Measurements from ENCODE around the gene PPP6R3.
"Not testable (repeated sequence)": the region's sequence is repeated elsewhere in the genome, so short reads cannot be mapped to it uniquely, and the experiment has no call there.

The PPP6R3 gene

GRCh38 chr11:68434159-68434558, 26.4 kb upstream of the PPP6R3 start:
- not testable (repeated sequence) for DNase-seq (ENCODE audit: low spot score)

GRCh38 chr11:68436162-68436888, 24.2 kb upstream of the PPP6R3 start:
- no peak for DNase-seq (ENCODE audit: low spot score)

GRCh38 chr11:68436985-68437926, 23.3 kb upstream of the PPP6R3 start:
- DNase-seq (ENCODE audit: low spot score), result peak; percentile 25

- no peak for DNase-seq (ENCODE audit: low spot score)
These were observed 22.5 kb upstream of the PPP6R3 start for GRCh38 chr11:68437927-68438657.

- no peak for DNase-seq (ENCODE audit: low spot score)
These were observed 21.8 kb upstream of the PPP6R3 start for GRCh38 chr11:68438658-68439259.

- DNase-seq (ENCODE audit: low spot score), result no peak
These were observed 21.0 kb upstream of the PPP6R3 start for GRCh38 chr11:68439355-68440065.

GRCh38 chr11:68440224-68440623, 20.3 kb upstream of the PPP6R3 start:
- no peak for DNase-seq (ENCODE audit: low spot score)

GRCh38 chr11:68441466-68442230, 18.9 kb upstream of the PPP6R3 start:
- no peak for DNase-seq (ENCODE audit: low spot score)

GRCh38 chr11:68442433-68442832, 18.1 kb upstream of the PPP6R3 start:
- DNase-seq (ENCODE audit: low spot score), result no peak

GRCh38 chr11:68444566-68444965, 16.0 kb upstream of the PPP6R3 start:
- no peak for DNase-seq (ENCODE audit: low spot score)

- DNase-seq (ENCODE audit: low spot score), result no peak
These were observed 15.0 kb upstream of the PPP6R3 start for GRCh38 chr11:68445531-68446035.

GRCh38 chr11:68446046-68446725, 14.4 kb upstream of the PPP6R3 start:
- no peak for DNase-seq (ENCODE audit: low spot score)

- peak; percentile 53 for DNase-seq (ENCODE audit: low spot score)
These were observed 13.3 kb upstream of the PPP6R3 start for GRCh38 chr11:68447015-68447801.

- not testable (repeated sequence) for DNase-seq (ENCODE audit: low spot score)
These were observed 12.6 kb upstream of the PPP6R3 start for GRCh38 chr11:68447914-68448313.

GRCh38 chr11:68448604-68449011, 11.9 kb upstream of the PPP6R3 start:
- no peak for DNase-seq (ENCODE audit: low spot score)

GRCh38 chr11:68449951-68450350, 10.6 kb upstream of the PPP6R3 start:
- no peak for DNase-seq (ENCODE audit: low spot score)

GRCh38 chr11:68450711-68451110, 9.8 kb upstream of the PPP6R3 start:
- no peak for DNase-seq (ENCODE audit: low spot score)

GRCh38 chr11:68454767-68455166, 5.8 kb upstream of the PPP6R3 start:
- DNase-seq (ENCODE audit: low spot score), result peak; percentile 34

GRCh38 chr11:68455485-68455884, 5.1 kb upstream of the PPP6R3 start:
- no peak for DNase-seq (ENCODE audit: low spot score)

Measured in SW480 (cell line).